Subcutaneous abdominal adipose tissue (tissue), 5 donors: ENCODE data around the gene SUMO4.

Experiments used
- H3K27ac ChIP-seq: one replicate; pipeline ENCODE4 v1.7.0; 2013; ENCODE audit warnings: low read depth, mild to moderate bottlenecking, inconsistent platforms, low read length, moderate library complexity
- H3K27me3 ChIP-seq, 5 donors: one replicate each; pipeline ENCODE4 v1.7.0; 2013; ENCODE audit warnings: low read length in 5 of 5, inconsistent platforms in 1 of 5; ENCODE audit not compliant: control insufficient read depth in 5 of 5, insufficient read depth in 4 of 5
- H3K36me3 ChIP-seq, 5 donors: one replicate each; pipeline ENCODE4 v1.7.0; 2013; ENCODE audit warnings: low read length in 5 of 5; ENCODE audit not compliant: control insufficient read depth in 5 of 5, insufficient read depth in 5 of 5
- H3K4me1 ChIP-seq, 5 donors: one replicate each; pipeline ENCODE4 v1.7.0; 2013; ENCODE audit warnings: low read length in 5 of 5, mild to moderate bottlenecking in 3 of 5, moderate library complexity in 1 of 5; ENCODE audit not compliant: control insufficient read depth in 5 of 5, insufficient read depth in 5 of 5
- H3K4me3 ChIP-seq, 5 donors: one replicate each; pipeline ENCODE4 v1.7.0; 2013; ENCODE audit warnings: low read length in 5 of 5, low read depth in 1 of 5
- H3K9ac ChIP-seq, 5 donors: one replicate each; pipeline ENCODE4 v1.7.0; 2013; ENCODE audit warnings: low read length in 5 of 5, mild to moderate bottlenecking in 4 of 5, moderate library complexity in 3 of 5
- H3K9me3 ChIP-seq, 5 donors: one replicate each; pipeline ENCODE4 v1.7.0; 2013; ENCODE audit warnings: low read length in 5 of 5; ENCODE audit not compliant: control insufficient read depth in 5 of 5
- donor health status: healthy.
- donor health status: healthy.
- donor health status: healthy.
- donor health status: healthy.
- donor health status: healthy.

Gene SUMO4

DNA sequence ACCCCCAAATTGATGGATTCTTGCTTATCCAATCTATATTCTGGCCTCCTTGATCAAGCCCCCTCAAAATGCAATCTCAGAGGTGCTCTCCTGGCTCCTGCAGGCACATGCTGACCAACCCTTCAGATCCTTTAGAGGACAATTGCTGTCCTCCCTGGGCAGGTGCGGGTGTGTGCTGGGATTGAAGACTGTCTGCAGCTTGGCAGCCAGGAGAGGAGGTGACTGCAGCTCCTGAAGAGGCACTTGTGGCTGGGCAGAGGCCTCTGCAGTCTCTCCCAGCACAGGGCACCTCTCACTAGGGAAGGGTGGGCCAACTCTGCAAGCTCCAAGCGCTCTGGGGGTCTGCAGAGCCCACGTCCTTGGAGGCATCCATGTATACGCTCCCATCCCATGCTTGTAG, 28.5 kb downstream of the SUMO4 start:
- Histone ChIP-seq H3K27ac (no peak overlapping the region), H3K9ac (no peak overlapping the region), H3K9me3 (no peaks in the 10 kb centered on the region), H3K36me3 (no peaks in the 10 kb centered on the region), H3K27me3 (peaks cover 0 to 9% (median 6%) of the 10 kb centered on the region in 5 donors), H3K4me3 (no peak overlapping the region), H3K4me1 (peaks cover 4 to 18% (median 11%) of the 10 kb centered on the region in 5 donors)

DNA sequence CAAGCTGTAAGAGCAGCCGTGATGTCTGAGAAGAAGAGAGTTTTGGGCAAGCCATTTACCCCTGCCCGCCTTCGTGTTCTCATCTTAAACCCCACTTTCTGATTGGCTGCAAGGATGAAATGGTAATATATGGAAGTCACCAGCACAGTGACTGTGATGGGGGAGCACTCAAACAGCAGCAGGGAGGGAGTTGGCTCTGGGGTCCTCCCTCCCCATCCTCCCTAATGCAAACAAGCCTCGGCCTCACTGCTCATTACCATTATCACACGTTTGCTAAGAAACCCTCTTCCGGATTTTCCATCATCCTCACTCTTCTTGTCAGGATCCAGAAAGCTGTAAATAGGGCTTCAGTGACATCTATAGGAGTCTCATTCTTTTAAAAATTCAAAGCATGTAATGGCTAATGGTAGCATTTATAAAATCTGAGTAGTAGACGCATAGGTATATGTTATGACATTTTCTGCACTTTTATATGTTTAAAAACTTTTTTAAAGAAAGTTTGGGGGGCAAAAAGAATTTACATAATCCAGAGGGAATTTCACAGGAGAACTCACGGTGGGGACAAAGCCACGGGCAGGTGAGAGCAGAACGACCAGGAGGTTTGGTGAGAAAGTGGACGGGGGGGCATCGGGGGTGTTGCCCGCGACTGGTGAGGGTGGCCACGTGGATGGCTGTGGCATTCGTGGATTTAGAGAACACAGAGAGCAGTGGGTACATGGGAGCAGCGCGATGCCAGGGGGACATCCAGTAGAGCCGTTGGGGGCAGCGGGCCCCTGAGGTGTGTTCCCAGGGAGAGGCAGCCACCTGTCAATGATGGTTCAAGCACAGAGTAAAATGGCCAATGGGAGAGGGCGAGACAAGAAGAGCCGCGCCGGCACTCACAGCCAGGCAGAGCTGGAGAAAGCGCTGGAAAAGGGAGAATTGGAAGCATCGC, 29.6 kb downstream of the SUMO4 start:
- H3K36me3 ChIP-seq, result no peaks in the 10 kb centered on the region
- H3K9ac ChIP-seq, result no peak overlapping the region
- no peak overlapping the region for H3K27ac ChIP-seq
- H3K4me3 ChIP-seq, result no peak overlapping the region
- H3K27me3 ChIP-seq, result peaks cover 0 to 9% (median 6%) of the 10 kb centered on the region in 5 donors
- peaks cover 0 to 13% (median 4%) of the 10 kb centered on the region in 5 donors for H3K4me1 ChIP-seq
- no peaks in the 10 kb centered on the region for H3K9me3 ChIP-seq

DNA sequence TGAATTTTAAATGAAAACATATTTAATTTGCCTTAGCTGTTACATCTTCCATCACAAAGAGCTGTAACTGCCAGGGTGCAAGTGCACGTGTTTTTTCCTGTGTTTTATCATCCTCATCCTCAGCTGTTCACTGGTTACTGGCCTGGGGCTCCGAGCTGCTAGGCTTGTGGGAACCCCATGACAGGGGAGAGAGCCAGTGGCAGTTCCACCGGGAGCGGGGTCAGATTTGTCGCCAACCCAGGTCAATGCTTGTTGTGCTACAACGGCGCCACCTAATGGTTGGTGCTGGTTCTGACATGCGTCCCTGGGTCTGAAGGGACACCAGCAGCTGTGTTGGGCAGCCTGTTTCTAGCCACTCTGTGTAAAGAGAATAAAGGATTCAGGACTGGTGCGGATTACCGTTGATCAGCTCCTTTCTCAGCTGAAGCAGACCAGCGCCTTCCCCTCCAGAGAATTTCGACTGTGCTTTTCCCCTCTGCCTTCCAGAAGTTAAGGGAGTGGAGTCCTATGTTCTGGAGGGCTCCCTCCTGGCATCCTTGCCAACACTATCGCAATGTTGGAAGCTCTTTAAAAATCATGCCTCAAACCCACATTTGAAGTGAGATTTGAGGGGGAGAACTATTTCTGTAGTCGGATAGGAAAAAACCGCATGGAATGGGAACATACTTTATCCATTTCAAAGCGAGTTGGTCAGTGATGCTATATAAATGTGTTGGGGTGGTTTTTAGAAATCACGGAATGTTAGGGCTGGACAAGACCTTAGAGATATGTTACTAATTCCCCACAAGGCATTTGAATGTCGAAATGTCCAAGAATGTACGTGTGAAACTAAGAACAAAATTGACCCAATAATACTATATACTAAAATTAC, 32.1 kb downstream of the SUMO4 start:
- H3K36me3 ChIP-seq, result no peaks in the 10 kb centered on the region
- peaks cover 3 to 10% (median 8%) of the 10 kb centered on the region in 5 donors for H3K27me3 ChIP-seq
- H3K27ac ChIP-seq, result no peak overlapping the region
- no peaks in the 10 kb centered on the region for H3K9me3 ChIP-seq
- peaks cover 0 to 6% (median 4%) of the 10 kb centered on the region in 5 donors for H3K4me1 ChIP-seq
- H3K4me3 ChIP-seq, result peak overlapping the region in 2 of 5 donors; percentile 17 to 32
- H3K9ac ChIP-seq, result no peak overlapping the region

DNA sequence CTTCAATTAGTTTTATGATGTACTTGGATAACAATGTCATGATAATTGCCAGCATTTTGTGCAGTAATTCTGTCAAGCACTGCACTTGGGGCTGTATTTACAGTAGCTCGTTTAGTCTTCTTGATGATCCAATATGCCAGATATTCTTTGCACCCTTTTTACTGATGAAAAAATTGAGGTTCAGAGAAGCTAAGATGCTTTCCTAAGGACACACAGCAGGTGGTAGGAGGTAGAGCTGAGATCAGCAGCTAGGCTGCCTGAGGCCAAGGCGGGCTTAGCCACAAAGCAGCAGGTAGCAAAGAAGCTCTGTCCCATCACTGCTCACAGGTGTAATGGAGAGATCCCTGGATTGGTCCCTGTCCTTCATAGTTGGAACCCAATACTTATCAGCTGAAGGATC, 33.3 kb downstream of the SUMO4 start:
- Histone ChIP-seq H3K9ac (no peak overlapping the region), H3K27me3 (peaks cover 3 to 8% (median 7%) of the 10 kb centered on the region in 5 donors), H3K9me3 (no peaks in the 10 kb centered on the region), H3K36me3 (no peaks in the 10 kb centered on the region), H3K27ac (no peak overlapping the region), H3K4me1 (peaks cover 0 to 6% (median 4%) of the 10 kb centered on the region in 5 donors), H3K4me3 (no peak overlapping the region)

DNA sequence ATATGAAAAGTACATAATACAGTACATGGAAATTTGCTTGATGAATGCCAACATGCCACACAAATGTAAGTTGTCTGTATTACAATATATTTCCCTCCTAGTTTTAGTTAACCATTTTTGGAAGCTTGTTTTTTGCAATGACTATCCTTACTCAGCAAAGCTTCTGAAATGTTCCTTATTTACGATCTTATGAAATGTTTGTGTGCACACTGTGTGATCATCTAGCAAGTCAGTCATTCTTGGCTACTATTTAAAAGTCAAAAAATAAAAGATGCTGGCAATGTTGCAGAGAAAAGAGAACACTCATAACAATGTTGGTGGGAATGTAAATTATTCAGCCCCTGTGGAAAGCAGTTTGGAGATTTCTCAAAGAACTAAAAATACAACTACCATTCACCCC, 33.8 kb downstream of the SUMO4 start:
- peaks cover 3 to 8% (median 6%) of the 10 kb centered on the region in 5 donors for H3K27me3 ChIP-seq
- H3K36me3 ChIP-seq, result no peaks in the 10 kb centered on the region
- H3K4me1 ChIP-seq, result peaks cover 0 to 6% (median 4%) of the 10 kb centered on the region in 5 donors
- no peak overlapping the region for H3K9ac ChIP-seq
- H3K4me3 ChIP-seq, result no peak overlapping the region
- no peak overlapping the region for H3K27ac ChIP-seq
- no peaks in the 10 kb centered on the region for H3K9me3 ChIP-seq

DNA sequence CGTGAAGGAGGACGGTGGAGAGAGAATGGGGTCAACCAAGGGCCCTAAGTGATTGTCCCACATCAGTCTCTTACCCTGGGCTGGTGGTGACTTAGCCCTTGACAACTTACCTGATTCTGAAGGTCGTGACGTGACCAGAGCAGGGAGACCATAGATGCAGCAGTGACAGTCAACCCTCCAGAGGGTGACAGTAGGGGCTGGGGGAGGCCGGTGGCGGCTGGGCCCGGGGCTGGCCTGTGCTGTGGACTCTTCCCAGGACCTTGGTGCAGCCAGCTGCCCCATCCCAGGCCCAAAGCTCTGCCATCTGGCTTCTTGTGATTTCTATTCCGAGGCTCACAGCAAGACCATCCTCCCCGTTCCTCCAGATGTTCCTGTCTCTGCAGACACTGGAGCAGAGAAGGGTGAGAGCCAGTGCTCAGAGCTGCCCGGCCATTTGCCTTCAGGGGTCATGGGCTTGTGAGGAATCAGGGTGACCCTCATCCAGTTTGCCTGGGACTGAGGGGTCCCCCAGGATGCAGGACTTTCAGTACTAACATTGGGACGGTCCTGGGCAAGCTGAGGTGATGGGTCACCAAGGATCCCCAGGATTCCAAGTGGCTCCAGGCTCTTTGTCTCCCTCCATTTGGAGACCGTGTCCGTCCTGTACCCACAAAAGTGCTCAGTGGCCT, 36.0 kb downstream of the SUMO4 start:
- Histone ChIP-seq H3K27me3 (peaks cover 3 to 9% (median 6%) of the 10 kb centered on the region in 5 donors), H3K4me1 (peaks cover 0 to 6% (median 3%) of the 10 kb centered on the region in 5 donors), H3K9ac (no peak overlapping the region), H3K9me3 (no peaks in the 10 kb centered on the region), H3K27ac (no peak overlapping the region), H3K4me3 (no peak overlapping the region), H3K36me3 (no peaks in the 10 kb centered on the region)

DNA sequence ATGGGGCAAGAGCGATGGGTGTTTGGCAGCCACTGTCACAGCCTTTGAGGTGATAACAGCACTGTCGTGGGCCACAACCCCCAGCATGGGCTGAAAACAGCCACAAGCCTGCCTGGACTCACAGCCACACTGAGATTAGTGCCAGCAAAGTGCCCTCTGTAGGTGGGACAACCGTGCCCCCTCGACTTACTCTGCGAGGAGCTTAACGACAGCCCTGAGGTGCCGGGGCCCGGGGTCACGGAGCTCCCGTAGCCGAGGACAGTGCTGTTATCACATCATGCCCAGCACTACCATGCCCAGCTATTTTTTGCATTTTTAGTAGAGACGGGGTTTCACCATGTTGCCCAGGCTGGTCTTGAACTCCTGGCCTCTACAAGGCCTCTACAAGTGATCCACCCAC, 36.6 kb downstream of the SUMO4 start:
- no peaks in the 10 kb centered on the region for H3K36me3 ChIP-seq
- H3K4me3 ChIP-seq, result no peak overlapping the region
- H3K9ac ChIP-seq, result no peak overlapping the region
- peaks cover 3 to 12% (median 6%) of the 10 kb centered on the region in 5 donors for H3K27me3 ChIP-seq
- peaks cover 0 to 6% (median 3%) of the 10 kb centered on the region in 5 donors for H3K4me1 ChIP-seq
- H3K9me3 ChIP-seq, result no peaks in the 10 kb centered on the region
- H3K27ac ChIP-seq, result no peak overlapping the region

DNA sequence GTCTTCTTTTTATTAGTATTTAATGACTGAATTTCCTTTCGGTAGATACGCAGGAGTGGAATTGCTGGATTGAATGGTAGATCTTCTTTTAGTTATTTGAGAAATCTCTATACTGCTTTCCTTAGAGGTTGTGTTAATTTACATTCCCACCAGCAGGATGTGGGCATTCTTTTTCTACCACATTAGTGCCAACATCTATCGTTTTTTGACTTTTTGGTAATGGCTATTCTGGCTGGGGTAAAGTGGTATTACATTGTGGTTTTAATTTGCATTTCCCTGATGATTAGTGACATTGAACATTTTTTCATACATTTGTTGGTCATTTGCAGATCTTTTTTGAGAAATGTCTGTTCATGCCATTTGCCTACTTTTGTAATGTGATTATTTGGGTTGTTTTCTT, 37.1 kb downstream of the SUMO4 start:
- Histone ChIP-seq H3K27ac (no peak overlapping the region), H3K36me3 (no peaks in the 10 kb centered on the region), H3K9me3 (no peaks in the 10 kb centered on the region), H3K9ac (no peak overlapping the region), H3K27me3 (peaks cover 3 to 15% (median 5%) of the 10 kb centered on the region in 5 donors), H3K4me3 (no peak overlapping the region), H3K4me1 (peaks cover 0 to under 1% (median 0%) of the 10 kb centered on the region in 5 donors)

DNA sequence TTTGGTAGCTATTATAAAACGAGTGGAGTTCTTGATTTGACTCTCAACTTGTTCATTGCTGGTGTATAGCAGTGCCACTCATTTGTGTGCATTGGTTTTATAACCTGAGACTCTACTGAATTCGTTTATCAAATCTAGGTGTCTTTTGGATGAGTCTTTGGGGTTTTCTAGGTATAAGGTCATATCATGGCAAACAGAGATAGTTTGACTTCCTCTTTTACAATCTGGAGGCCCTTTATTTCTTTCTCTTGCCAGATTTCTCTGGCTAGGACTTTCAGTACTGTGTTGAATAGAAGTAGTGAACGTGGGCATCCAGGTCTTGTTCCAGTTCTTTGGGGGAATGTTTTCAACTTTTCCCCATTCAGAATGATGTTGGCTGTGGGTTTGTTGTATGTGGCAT, 38.8 kb downstream of the SUMO4 start:
- Histone ChIP-seq H3K27me3 (peaks cover 5 to 19% (median 6%) of the 10 kb centered on the region in 5 donors), H3K4me3 (no peak overlapping the region), H3K27ac (no peak overlapping the region), H3K4me1 (peaks cover 0 to 10% (median under 1%) of the 10 kb centered on the region in 5 donors), H3K9ac (no peak overlapping the region), H3K36me3 (no peaks in the 10 kb centered on the region), H3K9me3 (no peaks in the 10 kb centered on the region)
